HG03520 (cell line): Measurements from ENCODE around the gene TSFM.
A peak's percentile ranks its signal among the peaks of the same experiment; 100 is the strongest.

ENCODE experiments used
- ATAC-seq: cut with Tn5 transposase; IDR thresholded peaks from one replicate; pipeline ENCODE4 v1.9.1; 2021; ENCODE audit warnings: mild to moderate bottlenecking, moderate library complexity; ENCODE audit not compliant: unreplicated experiment

The TSFM gene

GRCh38 chr12:57745485-57745881 lies 37.1 kb upstream of the TSFM start:
- ATAC-seq, result no peak

- no peak for ATAC-seq
These were observed 36.6 kb upstream of the TSFM start for GRCh38 chr12:57746025-57746424.

GRCh38 chr12:57749061-57749460 lies 33.5 kb upstream of the TSFM start:
- no peak for ATAC-seq

GRCh38 chr12:57750561-57751431 lies 31.8 kb upstream of the TSFM start:
- ATAC-seq, result no peak

GRCh38 chr12:57751432-57751787 lies 31.2 kb upstream of the TSFM start:
- no peak for ATAC-seq

- ATAC-seq, result peak; percentile 65
These were observed 30.6 kb upstream of the TSFM start, which contains the start of gene CDK4 for GRCh38 chr12:57751788-57752667. Gene CDK4, minus strand, starts transcription at chr12:57752310. Its CDS starts 593 bp downstream, at chr12:57751717.

- no peak for ATAC-seq
These were observed 30.0 kb upstream of the TSFM start for GRCh38 chr12:57752668-57753000.

GRCh38 chr12:57753756-57754337 lies 28.7 kb upstream of the TSFM start:
- ATAC-seq, result no peak

- no peak for ATAC-seq
These were observed 28.0 kb upstream of the TSFM start, which contains the start of gene MARCHF9 for GRCh38 chr12:57754411-57755193. Gene MARCHF9, plus strand, starts transcription at chr12:57755103. Its CDS starts 426 bp downstream, at chr12:57755529.

- no peak for ATAC-seq
These were observed 27.5 kb upstream of the TSFM start for GRCh38 chr12:57755194-57755453.

GRCh38 chr12:57755454-57756372 lies 26.9 kb upstream of the TSFM start:
- ATAC-seq, result no peak

- peak; percentile 22 for ATAC-seq
These were observed 25.9 kb upstream of the TSFM start for GRCh38 chr12:57756406-57757341.

- ATAC-seq, result no peak
These were observed 24.8 kb upstream of the TSFM start for GRCh38 chr12:57757771-57758170.

- ATAC-seq, result no peak
These were observed 23.8 kb upstream of the TSFM start for GRCh38 chr12:57758552-57759359.

- no peak for ATAC-seq
These were observed 23.1 kb upstream of the TSFM start for GRCh38 chr12:57759360-57759980.

- no peak for ATAC-seq
These were observed 22.1 kb upstream of the TSFM start for GRCh38 chr12:57760347-57760982.

- ATAC-seq, result no peak
These were observed 21.1 kb upstream of the TSFM start for GRCh38 chr12:57761391-57761998.
